ENCODE results near the gene OLFM1.

Gene OLFM1

DNA sequence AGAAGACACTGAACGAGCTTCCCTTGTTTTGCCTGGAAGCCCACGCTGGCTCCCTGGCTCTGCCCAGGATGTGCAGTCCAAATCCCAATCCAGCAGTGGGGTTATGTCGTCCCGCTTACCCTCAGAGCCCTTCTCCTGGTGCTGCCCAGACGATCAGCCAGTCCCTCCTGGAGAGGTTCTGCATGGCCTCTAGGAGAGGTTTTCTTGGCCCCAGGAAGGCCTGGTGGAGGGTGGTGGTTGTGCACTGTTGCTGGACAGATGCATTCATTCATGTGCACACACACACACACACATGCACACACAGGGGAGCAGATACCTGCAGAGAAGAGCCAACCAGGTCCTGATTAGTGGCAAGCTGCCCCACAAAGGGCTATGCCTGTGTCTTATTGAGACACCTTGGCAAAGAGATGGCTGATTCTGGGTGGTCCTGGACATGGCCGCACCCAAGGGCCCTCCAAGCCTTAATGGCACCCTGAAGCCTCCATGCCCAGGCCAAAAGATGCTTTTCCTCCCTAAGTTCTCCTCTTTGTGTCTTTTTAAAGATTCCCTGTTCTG lies 10.5 kb upstream of the OLFM1 start:
- DNase-seq = no peak

DNA sequence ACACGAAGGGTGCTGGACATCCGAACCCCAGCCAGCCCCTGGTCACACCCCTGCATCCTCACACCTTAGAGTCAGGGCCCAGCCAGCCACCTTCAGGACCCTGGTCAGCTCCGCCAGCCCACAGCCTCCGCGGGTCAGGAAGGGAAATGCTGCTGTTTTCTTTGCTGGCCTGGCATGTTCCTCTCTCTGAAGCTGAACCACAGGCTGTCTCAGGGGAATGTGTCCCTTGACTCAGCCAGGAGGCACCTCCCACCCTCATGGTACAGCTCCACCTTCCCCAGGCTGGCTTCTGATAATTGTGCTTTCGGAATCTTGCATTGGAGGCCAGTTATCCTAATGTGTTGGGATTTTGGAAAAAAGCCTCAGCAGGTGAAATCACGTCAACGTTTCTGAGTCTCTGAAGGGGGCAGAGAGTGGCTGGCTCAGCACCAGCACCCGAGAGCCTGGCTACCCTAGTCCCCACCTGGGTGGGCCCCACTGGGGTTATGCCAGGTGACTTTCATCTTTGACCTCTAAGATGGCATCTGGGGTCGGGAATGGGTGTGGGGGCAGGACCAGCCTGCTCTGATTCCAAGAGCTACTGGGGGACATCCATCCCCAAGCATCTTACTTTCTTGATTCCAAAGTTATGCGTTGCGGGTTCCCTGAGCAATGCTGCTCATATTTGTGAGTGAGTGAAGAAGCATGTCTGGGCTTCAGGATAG lies 9.8 kb upstream of the OLFM1 start:
- DNase-seq = no peak

DNA sequence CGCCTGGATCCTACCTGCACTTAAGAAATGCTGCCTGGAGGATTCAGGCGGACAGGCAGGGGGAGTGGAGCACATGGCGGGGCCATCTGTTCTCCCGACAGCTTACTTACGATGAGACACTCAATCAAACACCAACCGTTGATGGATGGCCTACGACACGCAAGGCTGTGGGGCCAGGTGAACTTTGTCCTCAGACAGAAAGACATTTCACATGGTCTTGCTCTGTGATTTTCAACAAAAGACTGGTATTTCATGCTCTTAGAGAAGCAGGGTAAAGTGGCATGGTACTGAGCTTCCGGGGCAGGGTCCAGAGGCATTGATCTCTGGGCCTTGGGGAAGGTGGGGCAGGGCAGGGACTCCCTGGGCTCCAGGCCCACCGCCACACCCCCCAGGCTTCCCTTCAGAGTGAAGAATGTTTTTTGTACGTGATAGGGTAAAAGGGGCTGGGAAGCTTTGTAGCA lies 9.1 kb upstream of the OLFM1 start:
- DNase-seq = no peak

DNA sequence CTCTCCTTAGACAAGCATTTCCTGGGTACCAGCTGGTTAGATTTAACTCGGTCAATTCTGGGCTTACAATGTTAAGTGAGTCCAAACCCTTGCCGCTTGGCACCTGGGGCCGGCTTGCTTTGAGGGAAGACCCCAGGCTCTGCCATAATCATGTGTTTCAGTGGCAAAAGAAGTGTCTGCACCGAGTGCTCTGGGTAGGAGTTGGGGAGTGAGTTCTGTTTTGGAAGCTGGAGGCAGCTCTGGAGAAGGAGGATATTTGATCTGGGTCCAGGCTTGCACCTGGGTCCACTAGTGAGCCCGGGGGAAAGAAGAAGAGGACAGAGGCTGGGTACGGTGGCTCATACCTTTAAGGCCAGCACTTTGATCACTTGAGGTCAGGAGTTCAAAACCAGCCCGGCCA lies 8.4 kb upstream of the OLFM1 start:
- no peak for DNase-seq

DNA sequence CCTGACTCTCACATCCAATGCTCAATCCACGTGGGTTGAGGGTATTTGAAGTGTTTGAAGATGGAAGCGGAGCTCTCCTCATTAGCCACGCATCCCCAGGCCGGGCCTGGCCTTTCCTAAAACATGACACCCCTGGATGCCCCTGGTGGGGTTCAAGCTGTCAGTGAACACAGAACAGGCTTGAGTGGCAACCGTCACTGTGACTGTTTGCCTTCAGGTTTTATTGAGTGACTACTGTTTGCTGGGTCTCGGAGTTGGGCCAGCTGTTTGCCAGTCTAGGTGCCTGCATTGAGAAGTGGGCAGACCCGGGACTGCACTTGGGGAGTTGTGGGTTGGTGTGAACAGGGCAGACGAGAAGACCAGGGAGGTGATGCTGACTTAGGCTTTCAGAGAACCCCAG lies 7.8 kb upstream of the OLFM1 start:
- DNase-seq = no peak

DNA sequence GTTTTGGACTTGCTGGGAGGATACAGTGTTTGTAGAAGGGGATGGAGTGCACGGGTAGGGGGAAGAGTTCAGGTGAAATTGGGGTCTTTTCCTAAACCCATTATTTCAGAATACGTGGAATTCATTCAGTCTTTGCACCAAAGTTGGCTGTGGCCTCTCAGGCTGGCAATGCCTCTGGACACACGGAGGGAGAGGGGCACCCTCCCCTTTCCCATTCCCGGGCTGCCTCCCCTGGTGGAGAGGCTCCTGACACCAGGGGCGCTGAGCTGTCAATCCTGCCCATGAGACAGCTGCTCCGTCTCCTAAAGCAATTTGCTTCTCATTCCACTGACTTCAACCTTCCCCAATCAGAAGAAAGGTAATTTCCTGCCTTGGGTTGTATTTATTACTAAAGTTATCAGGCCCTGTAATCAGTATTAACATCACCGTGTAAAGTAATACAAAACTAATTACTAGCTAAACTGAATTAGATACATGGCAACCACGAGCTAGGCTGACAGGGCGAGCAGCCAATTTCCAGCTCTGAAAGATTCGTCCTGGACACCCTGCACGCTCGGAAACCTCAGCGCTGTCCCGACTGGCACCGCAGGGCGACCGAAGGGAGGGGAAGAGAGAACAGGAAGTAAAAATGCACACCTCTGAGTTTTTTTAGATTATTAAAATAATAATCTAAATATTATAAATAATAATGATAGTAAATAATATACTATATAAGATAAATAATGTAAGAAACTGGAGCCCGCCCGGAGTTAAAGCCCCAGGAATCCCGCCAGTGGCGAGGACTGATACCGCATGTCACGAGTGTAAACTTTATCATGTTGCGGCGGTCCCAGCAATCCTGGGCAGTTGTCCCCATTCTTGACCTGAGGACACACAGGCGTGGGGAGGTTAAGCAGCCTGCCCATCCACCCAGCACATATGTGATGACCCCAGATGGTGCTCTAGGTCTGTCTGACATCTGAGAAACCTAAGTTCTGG lies 6.9 kb upstream of the OLFM1 start:
- no peak for DNase-seq

DNA sequence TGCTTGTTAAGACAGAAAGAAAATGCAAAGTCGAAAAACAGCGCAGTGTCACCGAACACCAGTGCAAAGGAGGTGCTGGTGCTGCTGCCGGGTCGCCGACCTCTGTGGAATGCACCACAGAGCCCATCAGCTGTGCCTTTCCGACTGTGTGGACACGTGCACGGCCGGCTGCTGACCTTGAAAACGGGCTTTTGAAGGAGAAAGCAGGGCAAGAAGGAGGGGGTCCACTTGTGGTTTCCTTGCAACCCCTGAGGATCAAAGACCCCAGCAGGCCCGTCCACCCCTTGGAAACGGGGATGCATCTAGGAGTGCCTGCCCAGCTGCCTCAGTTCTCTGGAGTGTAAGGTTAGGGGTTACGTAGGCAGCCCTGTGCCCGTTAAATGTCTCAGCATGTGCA lies 6.2 kb upstream of the OLFM1 start:
- no peak for DNase-seq

DNA sequence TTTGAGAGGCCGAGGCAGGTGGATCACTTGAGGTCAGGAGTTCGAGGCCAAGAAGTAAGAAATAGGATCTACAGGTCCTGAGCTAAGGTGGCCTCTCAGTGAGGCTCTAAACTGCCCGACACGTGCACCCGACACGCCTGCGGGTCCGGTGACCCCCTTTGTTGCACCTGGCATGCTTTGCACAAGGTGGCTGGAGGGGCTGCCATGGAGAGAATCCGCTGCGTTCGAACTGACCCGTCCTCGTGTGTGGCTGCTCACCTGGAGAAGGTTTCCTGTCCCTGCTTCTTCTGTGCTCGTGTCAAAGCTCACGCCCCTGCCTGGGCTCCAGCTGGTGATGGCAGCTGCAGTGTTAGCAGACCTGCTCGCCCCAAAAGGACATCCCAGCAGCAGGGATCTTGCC lies 5.7 kb upstream of the OLFM1 start:
- no peak for DNase-seq

DNA sequence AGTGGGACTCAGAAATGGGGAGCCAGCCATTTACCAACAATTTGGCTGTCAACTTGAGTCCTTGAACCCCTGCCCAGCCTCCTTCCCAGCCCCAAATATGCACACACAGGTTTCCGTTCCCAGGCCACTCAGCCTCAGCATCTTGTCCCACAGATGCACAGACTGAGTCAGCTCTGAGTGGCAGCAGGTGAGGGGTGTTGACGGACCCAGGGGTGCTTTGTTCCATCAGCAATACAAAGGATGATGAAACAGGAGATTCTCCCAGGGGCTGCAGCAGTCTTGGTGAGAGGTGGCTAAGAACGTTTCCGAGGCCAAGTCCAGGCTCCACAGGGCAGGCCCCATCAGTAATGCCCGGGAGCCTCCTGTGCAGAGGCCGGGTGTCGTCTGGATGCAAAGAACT lies 4.9 kb upstream of the OLFM1 start:
- DNase-seq = no peak

DNA sequence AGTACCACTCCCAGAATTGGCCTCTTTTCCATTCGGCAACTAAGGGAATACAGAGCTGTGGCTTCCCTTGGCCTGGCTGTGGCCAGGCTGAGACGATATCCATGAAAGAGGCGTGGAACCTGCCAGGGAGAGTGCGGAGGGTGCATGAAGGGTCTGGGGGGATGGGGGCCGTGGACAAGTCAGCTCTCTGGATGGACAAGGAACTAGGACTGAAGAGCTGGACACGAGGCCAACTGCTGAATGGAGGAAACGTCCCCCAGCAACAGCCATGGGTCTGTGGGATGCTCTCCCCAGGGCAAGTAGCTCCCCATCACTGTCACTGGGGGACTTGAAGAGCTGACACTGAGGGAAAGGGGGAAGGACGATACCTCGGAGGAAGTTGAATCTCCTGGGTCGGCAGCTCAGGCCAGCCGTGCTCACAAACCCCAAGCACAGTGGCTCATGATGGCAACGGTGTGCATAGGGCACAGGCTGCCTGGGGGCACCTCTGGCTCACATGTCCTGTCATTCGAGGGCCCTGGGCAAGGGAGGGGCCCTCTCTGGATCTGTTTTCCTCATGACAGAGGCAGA lies 4.1 kb upstream of the OLFM1 start:
- no peak for DNase-seq

DNA sequence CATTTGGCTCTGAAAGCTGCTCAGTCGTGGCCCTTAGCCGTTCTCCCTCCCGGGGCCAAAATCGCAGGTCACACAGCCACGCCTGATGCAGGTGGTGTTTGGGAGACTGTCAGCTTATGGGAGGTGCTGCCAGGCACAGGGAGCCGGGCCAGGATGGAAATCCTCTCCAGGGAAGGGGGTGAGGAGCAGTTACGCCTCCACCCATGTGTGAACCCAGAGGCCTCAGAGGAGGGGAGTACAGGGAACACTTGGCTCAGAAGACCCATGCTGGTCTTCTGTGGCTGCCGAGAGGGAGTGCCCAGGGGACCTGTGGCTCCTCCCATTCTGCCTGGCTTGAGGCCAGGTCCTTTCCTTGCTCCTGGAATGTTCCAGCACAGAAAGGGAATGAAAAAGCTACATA lies 3.6 kb upstream of the OLFM1 start:
- DNase-seq = no peak

DNA sequence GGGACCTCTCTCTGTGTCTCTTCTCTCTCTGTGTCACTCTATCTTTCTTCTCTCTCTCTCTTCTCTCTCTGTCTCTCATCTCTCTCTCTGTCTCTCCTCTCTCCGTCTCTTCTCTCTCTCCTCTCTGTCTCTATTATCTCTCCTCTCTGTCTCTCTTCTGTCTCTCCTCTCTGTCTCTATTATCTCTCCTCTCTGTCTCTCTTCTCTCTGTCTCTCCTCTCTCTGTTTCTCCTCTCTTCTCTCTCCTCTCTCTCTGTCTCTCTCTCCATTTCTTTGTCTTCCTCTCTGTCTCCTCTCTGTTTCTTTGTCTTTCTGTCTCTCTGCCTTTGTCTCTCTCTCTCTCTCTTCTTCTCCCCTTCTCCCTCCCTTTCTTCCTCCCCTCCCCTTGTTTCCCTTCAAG lies 3.2 kb upstream of the OLFM1 start:
- no peak for DNase-seq

DNA sequence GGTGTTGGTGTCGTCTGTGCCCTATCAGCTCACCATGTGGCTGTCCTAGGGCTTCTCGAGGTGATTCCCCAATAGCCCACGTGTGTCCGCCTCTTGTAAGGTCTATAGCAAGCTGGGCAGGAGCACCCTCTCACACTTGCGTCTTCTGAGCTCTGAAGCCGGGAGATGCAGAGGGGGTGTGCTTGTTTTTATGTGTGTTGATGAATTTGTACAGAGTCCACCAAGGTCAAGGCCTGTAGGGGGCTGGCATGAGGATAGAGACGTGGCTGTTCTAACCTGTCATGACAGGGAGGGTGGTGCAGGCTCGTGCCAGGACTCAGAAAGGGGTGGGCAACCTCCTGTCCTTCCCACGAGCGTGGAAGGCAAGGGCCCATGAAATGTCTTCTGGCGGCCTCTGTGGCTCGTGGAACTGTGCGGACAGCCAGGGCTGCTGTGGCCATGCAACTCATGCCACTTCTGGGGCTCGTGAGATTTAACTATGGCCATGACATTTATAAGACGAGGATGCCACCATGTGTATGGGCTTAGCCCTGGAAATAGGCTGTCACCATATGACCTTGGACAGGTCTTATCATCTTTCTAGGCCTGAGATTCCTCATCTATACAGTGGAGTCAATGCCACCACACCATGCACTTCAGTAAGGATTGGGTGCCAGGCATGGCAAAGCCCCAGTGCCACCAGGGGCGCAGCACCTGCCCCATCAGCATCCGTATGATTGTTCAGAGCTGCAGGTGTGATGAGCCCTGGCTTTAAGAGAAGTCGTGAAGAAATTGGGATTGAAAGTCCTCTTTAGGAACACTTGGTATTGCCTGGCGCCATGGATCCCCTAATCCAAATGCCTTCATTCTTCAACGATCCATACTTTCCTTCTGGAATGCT lies 2.3 kb upstream of the OLFM1 start:
- DNase-seq = no peak

DNA sequence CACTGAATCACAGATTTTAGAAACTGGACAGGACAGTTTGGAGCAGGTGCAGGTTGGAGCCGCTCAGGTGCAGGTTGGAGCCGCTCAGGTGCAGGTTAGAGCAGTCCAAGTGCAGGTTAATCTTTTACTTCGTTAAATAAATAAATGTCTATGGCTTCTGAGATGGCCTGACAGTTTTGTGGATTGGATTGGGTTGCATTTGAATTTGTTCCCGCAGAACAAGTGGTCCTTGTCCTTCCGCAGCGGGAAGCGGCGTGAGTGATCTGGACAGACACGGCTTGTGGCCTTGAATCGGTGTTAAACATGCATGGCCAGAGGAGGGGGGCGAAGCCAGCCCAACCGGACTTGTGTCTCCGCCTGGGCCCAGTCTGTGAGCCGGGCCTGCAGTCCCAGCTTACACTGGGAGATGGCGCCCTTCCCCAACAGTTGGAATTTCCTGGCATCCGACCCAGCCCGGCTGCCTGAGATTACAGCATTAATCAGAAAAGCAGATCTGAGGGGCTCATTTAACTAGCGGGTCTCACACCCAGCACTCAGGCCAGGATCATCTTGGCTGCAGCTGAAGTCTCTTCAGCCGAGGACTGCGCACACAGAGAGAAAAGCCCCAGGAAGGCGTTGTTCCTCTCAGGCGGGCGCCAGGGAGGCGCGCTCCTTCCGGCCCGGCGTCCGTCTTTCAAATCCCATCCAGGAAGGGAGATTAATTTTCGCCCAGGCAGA lies 1.5 kb upstream of the OLFM1 start:
- DNase-seq = no peak

DNA sequence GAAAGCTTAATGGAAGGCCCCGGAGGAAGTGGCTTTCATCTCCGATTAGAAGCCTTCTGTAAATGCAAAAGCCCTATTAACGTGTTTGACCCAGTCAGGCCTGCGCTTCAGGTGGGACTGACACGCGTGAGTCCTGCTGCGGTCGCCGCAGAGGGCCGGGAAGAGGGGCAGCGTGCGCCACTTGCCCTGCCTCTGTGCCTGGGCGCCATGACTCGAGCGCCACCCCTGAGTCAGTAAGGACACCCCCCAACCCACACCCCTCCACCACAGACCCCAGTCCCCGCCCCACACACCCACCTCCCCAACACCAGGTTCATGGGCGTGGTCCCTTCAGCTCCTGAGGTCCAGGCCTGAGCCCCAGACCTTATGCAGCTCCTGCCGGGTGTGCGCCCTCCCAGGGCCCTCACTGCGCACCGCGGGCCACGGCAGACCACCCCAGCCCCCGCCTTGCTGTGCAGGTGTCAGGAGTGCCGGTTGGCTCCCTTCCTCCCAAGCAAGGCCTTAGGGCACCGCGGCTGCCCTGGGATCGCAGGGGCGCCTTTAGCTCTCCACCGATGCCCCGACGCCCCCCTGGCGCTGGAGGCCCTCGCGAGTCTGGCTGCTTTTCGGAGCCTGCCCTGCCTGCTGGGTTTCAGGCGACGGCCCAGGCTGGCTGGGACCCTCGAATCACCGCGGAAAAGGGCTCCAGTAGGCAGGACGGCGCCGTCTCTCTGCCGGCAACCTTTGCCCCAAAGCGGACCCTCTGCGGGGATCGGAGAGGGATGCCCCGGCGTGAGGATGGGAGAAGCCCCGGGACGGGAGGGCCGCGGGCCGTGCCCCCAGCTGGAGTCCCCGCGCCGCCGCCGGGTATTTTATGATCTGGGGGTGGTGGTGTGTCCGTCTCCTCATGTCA lies 625 bp upstream of the OLFM1 start:
- DNase-seq = no peak

DNA sequence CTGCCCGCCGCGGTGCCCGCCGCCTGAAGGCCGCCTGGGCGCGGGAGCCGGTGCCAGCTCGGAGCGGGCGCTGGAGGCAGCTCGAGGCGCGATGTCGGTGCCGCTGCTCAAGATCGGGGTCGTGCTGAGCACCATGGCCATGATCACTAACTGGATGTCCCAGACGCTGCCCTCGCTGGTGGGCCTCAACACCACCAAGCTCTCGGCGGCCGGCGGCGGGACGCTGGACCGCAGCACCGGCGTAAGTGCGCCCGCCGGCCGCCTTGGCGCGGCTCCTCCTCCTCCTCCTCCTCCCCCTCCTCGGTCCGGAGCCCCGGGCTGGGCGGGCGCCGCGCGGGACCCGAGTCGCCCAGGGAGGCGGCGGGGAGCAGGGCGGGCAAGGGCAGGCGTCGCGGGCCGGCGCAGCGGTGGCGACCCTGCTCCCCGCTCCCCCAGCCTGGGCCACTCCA lies 455 bp downstream of the OLFM1 start:
- no peak for DNase-seq

DNA sequence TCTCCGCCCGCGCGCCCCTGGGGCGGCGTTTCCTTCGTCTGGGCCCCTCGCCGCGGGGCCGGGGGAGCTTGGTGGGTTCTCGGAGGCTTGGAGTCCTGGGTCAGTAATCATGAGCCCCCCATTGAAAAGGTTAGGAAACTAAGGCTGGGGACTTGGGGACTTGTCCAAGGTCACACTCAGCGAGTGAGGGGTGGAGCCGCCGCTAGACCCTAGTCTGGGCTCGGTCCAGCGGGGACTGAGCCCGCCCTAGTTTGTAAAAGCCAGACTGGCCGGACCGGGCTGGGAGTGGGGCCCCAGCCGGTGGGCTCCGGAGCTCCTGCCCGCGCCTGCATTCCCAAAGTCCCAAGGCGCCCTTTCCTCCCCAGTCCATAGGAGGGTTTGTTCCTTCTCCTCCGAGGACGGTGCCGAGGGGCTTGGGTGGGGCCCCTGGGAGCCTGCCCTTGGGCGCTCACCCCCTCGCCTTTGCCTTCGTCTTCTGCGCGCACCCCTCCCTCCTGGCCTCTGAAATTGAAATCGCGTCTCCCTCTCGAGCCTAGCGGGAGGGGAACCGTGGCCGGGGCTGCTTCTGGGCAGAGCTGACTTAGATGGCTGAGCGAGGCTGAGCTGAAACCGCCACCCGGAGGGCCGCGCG lies 995 bp downstream of the OLFM1 start:
- DNase-seq = no peak

DNA sequence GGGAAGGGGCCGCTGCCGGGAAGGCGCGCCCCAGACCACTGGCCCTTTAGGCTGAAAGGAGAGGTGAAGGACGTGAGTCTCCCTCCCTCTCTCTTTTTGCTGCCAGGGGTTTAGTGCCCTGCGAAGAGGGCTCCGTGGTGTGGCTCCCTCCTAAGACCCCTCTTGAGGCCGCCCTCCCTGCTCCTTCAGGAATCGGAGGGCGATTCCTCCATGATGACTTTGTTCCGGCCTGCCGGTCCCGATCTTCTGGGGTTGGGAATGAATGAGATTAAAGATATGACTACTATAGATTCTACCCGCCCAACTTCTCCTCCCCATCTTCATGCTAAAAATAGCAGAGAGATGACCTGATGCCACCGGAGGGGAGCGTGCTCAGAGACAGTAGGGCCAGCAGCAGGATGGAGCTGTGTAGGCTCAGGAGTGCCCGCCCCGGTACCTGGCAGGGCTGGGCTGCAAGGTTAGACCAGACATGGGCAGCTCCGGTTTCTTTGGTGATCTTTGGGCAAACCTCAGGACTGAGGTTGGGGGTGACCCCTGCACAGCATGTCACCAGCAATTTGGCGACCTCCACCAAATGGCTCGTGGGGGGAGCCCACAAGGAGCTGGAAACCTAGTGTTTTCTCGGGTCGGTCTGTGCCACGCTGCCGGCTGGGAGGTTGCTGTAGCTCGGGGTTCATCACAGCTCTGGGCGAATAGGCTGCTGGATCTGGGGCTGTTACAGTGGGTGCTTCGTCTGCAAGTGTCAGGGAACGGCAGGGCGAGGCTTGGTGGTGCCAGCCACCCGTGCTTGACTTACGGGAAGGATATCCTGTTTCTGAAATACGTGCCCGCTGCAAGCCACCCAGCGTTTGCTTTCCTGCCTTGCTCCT lies 1.7 kb downstream of the OLFM1 start:
- DNase-seq = no peak

DNA sequence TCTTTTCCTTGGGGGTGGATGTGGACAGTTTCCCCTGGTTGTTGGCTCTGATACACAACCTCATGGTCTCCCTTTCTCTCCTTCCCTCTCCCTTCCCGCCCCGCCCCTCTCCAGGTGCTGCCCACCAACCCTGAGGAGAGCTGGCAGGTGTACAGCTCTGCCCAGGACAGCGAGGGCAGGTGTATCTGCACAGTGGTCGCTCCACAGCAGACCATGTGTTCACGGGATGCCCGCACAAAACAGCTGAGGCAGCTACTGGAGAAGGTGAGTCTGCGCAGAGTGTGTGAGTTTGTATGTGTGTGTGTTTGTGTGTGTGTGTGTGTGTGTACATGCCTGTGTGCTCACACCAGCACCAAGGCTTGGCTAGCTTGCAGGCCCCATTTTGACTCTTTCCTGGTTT lies 2.6 kb downstream of the OLFM1 start:
- no peak for DNase-seq
